ENCODE results near the gene ASB16. TPM values are rescaled to one million over a fixed set of nuclear protein-coding genes. Genes with fewer than 3 reads are reported as not detected.

ASB16 gene
- total RNA-seq, 1 donor from 2014 or later = 0.16 TPM

- peak overlapping the region; percentile 79 for H3K27ac Mint-ChIP-seq
- peak overlapping the region; percentile 68 for H3K4me3 Mint-ChIP-seq
- H3K27me3 Mint-ChIP-seq (ENCODE audit: low read depth) = no peaks in the 10 kb centered on the region
- H3K36me3 Mint-ChIP-seq = peaks cover 16% of the 10 kb centered on the region
- no peaks in the 10 kb centered on the region for H3K9me3 Mint-ChIP-seq
- peak in 1 of 2 experiments; percentile 45 for DNase-seq (ENCODE audit: low spot score in 2 of 2, unreplicated experiment in 2 of 2)
- TF ChIP-seq, protein P1, sequence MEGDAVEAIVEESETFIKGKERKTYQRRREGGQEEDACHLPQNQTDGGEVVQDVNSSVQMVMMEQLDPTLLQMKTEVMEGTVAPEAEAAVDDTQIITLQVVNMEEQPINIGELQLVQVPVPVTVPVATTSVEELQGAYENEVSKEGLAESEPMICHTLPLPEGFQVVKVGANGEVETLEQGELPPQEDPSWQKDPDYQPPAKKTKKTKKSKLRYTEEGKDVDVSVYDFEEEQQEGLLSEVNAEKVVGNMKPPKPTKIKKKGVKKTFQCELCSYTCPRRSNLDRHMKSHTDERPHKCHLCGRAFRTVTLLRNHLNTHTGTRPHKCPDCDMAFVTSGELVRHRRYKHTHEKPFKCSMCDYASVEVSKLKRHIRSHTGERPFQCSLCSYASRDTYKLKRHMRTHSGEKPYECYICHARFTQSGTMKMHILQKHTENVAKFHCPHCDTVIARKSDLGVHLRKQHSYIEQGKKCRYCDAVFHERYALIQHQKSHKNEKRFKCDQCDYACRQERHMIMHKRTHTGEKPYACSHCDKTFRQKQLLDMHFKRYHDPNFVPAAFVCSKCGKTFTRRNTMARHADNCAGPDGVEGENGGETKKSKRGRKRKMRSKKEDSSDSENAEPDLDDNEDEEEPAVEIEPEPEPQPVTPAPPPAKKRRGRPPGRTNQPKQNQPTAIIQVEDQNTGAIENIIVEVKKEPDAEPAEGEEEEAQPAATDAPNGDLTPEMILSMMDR (IDR thresholded peaks at IDR 0.05; ENCODE audit: unreplicated experiment) = no peak
- H3K4me1 Mint-ChIP-seq = peaks cover 20% of the 10 kb centered on the region
Observed at GRCh38 chr17:44217738-44218343, 47.3 kb downstream of the ASB16 start.

GRCh38 chr17:44218344-44219107 lies 48.0 kb downstream of the ASB16 start:
- Mint-ChIP-seq H3K4me3 (peak overlapping the region; percentile 68), H3K36me3 (peaks cover 15% of the 10 kb centered on the region), H3K4me1 (peaks cover 25% of the 10 kb centered on the region), H3K9me3 (no peaks in the 10 kb centered on the region), H3K27ac (peak overlapping the region; percentile 79), H3K27me3 (ENCODE audit: low read depth) (no peaks in the 10 kb centered on the region)
- TF ChIP-seq, protein P1 (IDR thresholded peaks at IDR 0.05; ENCODE audit: unreplicated experiment) = peak; percentile 46
- peak; percentile 81 to 85 for DNase-seq (ENCODE audit: low spot score in 2 of 2, unreplicated experiment in 2 of 2)

DNA sequence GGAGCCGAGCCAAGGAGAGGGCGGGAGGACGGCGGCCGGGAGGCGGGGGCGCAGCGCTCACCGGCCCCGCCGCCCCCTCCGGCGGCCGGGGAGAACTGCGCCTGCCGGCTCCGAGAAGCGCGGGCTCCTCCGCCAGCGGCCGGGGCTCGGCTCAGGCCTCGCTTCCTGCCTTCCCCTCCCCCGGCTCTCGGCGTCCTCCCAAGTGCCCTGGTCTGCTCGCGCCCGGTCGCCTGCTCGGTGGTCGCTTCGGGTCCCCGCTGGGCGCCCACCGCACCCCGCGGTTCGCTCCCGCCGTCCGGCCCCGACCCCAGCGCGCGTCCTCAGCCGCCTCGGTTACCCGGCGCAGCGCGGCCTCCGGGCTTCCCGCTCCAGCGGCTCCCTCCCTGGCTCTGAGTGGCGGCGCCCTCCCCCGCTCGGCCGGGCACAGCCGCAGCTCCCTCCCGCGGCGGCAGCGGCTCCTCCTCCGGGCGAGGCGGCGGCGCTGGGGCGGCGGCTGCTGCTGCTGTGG lies 48.7 kb downstream of the ASB16 start:
- Mint-ChIP-seq H3K9me3 (no peaks in the 10 kb centered on the region), H3K27ac (no peak overlapping the region), H3K27me3 (ENCODE audit: low read depth) (no peaks in the 10 kb centered on the region), H3K36me3 (peaks cover 12% of the 10 kb centered on the region), H3K4me3 (no peak overlapping the region), H3K4me1 (peaks cover 28% of the 10 kb centered on the region)
- peak; percentile 58 to 78 for DNase-seq (ENCODE audit: low spot score in 2 of 2, unreplicated experiment in 2 of 2)
- TF ChIP-seq, protein P1 (IDR thresholded peaks at IDR 0.05; ENCODE audit: unreplicated experiment) = peak; percentile 63

GRCh38 chr17:44219616-44220212 lies 49.2 kb downstream of the ASB16 start, which contains the start of gene UBTF:
TSS of gene UBTF (minus strand) at chr17:44219675. CDS start at chr17:44218229, 1,446 bp downstream.
- no peaks in the 10 kb centered on the region for H3K9me3 Mint-ChIP-seq
- peaks cover 28% of the 10 kb centered on the region for H3K4me1 Mint-ChIP-seq
- peak within 1 kb of the TSS; percentile 94 for H3K4me3 Mint-ChIP-seq
- H3K27me3 Mint-ChIP-seq (ENCODE audit: low read depth) = no peaks in the 10 kb centered on the region
- peak; percentile 74 to 75 for DNase-seq (ENCODE audit: low spot score in 2 of 2, unreplicated experiment in 2 of 2)
- peak within 1 kb of the TSS; percentile 98 for H3K27ac Mint-ChIP-seq
- TF ChIP-seq, protein P1 (IDR thresholded peaks at IDR 0.05; ENCODE audit: unreplicated experiment) = no peak
- peaks cover 11% of the 10 kb centered on the region for H3K36me3 Mint-ChIP-seq

GRCh38 chr17:44220213-44221083 lies 49.9 kb downstream of the ASB16 start:
- H3K9me3 Mint-ChIP-seq = no peaks in the 10 kb centered on the region

More at GRCh38 chr17:44220213-44221083, 49.9 kb downstream of the ASB16 start:
- peaks cover 28% of the 10 kb centered on the region for H3K4me1 Mint-ChIP-seq
- TF ChIP-seq, protein P1 (IDR thresholded peaks at IDR 0.05; ENCODE audit: unreplicated experiment) = no peak
- H3K27ac Mint-ChIP-seq = peak overlapping the region; percentile 98
- peak in 1 of 2 experiments; percentile 69 for DNase-seq (ENCODE audit: low spot score in 2 of 2, unreplicated experiment in 2 of 2)
- H3K36me3 Mint-ChIP-seq = peaks cover 6% of the 10 kb centered on the region
- no peaks in the 10 kb centered on the region for H3K27me3 Mint-ChIP-seq (ENCODE audit: low read depth)
- H3K4me3 Mint-ChIP-seq = peak overlapping the region; percentile 94
